Natural killer cell (primary cell): ENCODE data around the gene MAPK1. TPM values are rescaled to one million over a fixed set of nuclear protein-coding genes. Genes with fewer than 3 reads are reported as not detected.

Experiments used
- ATAC-seq, 3 donors: fragments of 150-1000 bp in 2 of 3; fragments of 200-7000 bp in 1 of 3; cut with Tn5 transposase; 1 replicate in 1 of 3; 2 replicates in 2 of 3; pipeline ENCODE4 v1.10.0; 2021; ENCODE audit warnings: mild to moderate bottlenecking in 2 of 3, moderate library complexity in 2 of 3
- DNase-seq, 2 donors: peaks; one replicate each; pipeline versions ENCODE4 v3.0.0 to v3.0.0-alpha.2; 2013 to 2021; ENCODE audit warnings: mixed read lengths in 1 of 2
- H3K27ac ChIP-seq: one replicate; pipeline ENCODE4 v1.5.1; 2013; ENCODE audit warnings: mild to moderate bottlenecking, low read length
- H3K27me3 ChIP-seq: one replicate; pipeline ENCODE4 v1.6.1; 2013; ENCODE audit warnings: low read length; ENCODE audit not compliant: control insufficient read depth, insufficient read depth
- H3K36me3 ChIP-seq: one replicate; pipeline ENCODE4 v1.6.1; 2013; ENCODE audit warnings: low read length; ENCODE audit not compliant: control insufficient read depth, insufficient read depth
- H3K4me1 ChIP-seq: one replicate; pipeline ENCODE4 v1.6.1; 2013; ENCODE audit warnings: low read length; ENCODE audit not compliant: control insufficient read depth, insufficient read depth
- H3K4me3 ChIP-seq: one replicate; pipeline ENCODE4 v1.5.1; 2013; ENCODE audit warnings: low read length
- H3K9me3 ChIP-seq: one replicate; pipeline ENCODE4 v1.6.1; 2013; ENCODE audit warnings: low read length; ENCODE audit not compliant: control insufficient read depth, insufficient read depth
- H3K27ac Mint-ChIP-seq, 2 donors: one replicate each; pipeline ENCODE4 v1.8.0; 2022; ENCODE audit warnings: mild to moderate bottlenecking in 2 of 2, mixed read lengths in 2 of 2, moderate library complexity in 1 of 2
- H3K27me3 Mint-ChIP-seq, 2 donors: one replicate each; pipeline ENCODE4 v1.8.0; 2022; ENCODE audit warnings: low read depth in 2 of 2, mixed read lengths in 2 of 2
- H3K36me3 Mint-ChIP-seq: one replicate; pipeline ENCODE4 v1.8.0; 2022; ENCODE audit warnings: mixed read lengths
- H3K4me1 Mint-ChIP-seq, 2 donors: one replicate each; pipeline ENCODE4 v1.8.0; 2022; ENCODE audit warnings: mixed read lengths in 2 of 2
- H3K4me3 Mint-ChIP-seq: one replicate; pipeline ENCODE4 v1.8.0; 2022; ENCODE audit warnings: mild to moderate bottlenecking, moderate library complexity, mixed read lengths
- H3K9me3 Mint-ChIP-seq, 2 donors: one replicate each; pipeline ENCODE4 v1.8.0; 2022; ENCODE audit warnings: mixed read lengths in 2 of 2
- CTCF ChIP-seq: fragments of 200-600 bp; IDR thresholded peaks from one replicate; pipeline ENCODE4 v1.8.0; 2022; ENCODE audit warnings: antibody characterized with exemption
- WGBS: methylation state at CpG from one replicate; pipeline ENCODE4 v1.1.7; 2013; ENCODE audit warnings: missing lambda C conversion rate; ENCODE audit not compliant: insufficient coverage; 5-methylcytosine and 5-hydroxymethylcytosine counted together
- intact Hi-C: fragments of 100-400 bp; cut with micrococcal nuclease; formaldehyde crosslinking; loops from one replicate; pipeline ENCODE4 v1.14.2; 2022
- total RNA-seq, 4 donors: library from RNA; stranded (reverse); fragments of 120-200 nt in 1 of 4; gene quantifications; one replicate each; pipeline versions ENCODE4 v1.2.3 to v1.2.4, GENCODE V29; 2013 to 2022

The MAPK1 gene
- total RNA-seq, 3 donors from 2014 or later (not counting 1 experiment from before 2014, with no cell fraction given) = 189 to 246 (median 214) TPM

GRCh38 chr22:21832291-21833290, 34.9 kb downstream of the MAPK1 start:
- Mint-ChIP-seq H3K27me3 (no peaks in the 10 kb centered on the region), H3K4me1 (peaks cover 80 to 83% of the 10 kb centered on the region in 2 donors), H3K9me3 (no peaks in the 10 kb centered on the region), H3K4me3 (peak overlapping the region; percentile 77), H3K36me3 (no peaks in the 10 kb centered on the region), H3K27ac (peak overlapping the region; percentile 60 to 80)
- Histone ChIP-seq H3K27me3 (no peaks in the 10 kb centered on the region), H3K9me3 (no peaks in the 10 kb centered on the region), H3K4me1 (peaks cover 31% of the 10 kb centered on the region), H3K27ac (peak overlapping the region; percentile 26), H3K4me3 (no peak overlapping the region), H3K36me3 (no peaks in the 10 kb centered on the region)
- DNase-seq = peak; percentile 39 to 42
- WGBS = 34% methylated on average over 5 of the region's 8 CpGs
- TF ChIP-seq CTCF = no peak
- intact Hi-C loops = loop anchor here (2.0 to 5.0 kb wide), 3 partner anchors 14 to 60 kb away; partner anchors contain the start of gene MAPK1
- ATAC-seq = peak; percentile 86 to 93 (median 88)

GRCh38 chr22:21829523-21829922, 37.9 kb downstream of the MAPK1 start:
- TF ChIP-seq CTCF = no peak
- ATAC-seq (no peak), DNase-seq (no peak)
- WGBS = no CpG with 5 or more reads among the region's 3 CpGs
- intact Hi-C loops = no loop called here
- no peak overlapping the region for H3K4me3 Mint-ChIP-seq
- Histone ChIP-seq H3K4me3 (no peak overlapping the region), H3K9me3 (no peaks in the 10 kb centered on the region), H3K36me3 (no peaks in the 10 kb centered on the region), H3K27ac (no peak overlapping the region), H3K27me3 (no peaks in the 10 kb centered on the region), H3K4me1 (peaks cover 29% of the 10 kb centered on the region)
- no peaks in the 10 kb centered on the region for H3K36me3 Mint-ChIP-seq
- no peaks in the 10 kb centered on the region for H3K27me3 Mint-ChIP-seq
- peak overlapping the region; percentile 48 to 60 for H3K27ac Mint-ChIP-seq
- peaks cover 73 to 77% of the 10 kb centered on the region in 2 donors for H3K4me1 Mint-ChIP-seq
- H3K9me3 Mint-ChIP-seq = no peaks in the 10 kb centered on the region

- H3K27me3 ChIP-seq = no peaks in the 10 kb centered on the region
- Mint-ChIP-seq H3K36me3 (no peaks in the 10 kb centered on the region), H3K4me1 (peaks cover 81 to 85% of the 10 kb centered on the region in 2 donors), H3K27me3 (no peaks in the 10 kb centered on the region), H3K27ac (peak overlapping the region; percentile 48 to 60), H3K9me3 (no peaks in the 10 kb centered on the region), H3K4me3 (no peak overlapping the region)
- 96% methylated on average over 4 of the region's 4 CpGs for WGBS
- no peaks in the 10 kb centered on the region for H3K9me3 ChIP-seq
- ATAC-seq (no peak), DNase-seq (no peak)
- H3K36me3 ChIP-seq = no peaks in the 10 kb centered on the region
- H3K4me1 ChIP-seq = peaks cover 32% of the 10 kb centered on the region
- no peak overlapping the region for H3K4me3 ChIP-seq
- no peak for TF ChIP-seq CTCF
- H3K27ac ChIP-seq = no peak overlapping the region
- intact Hi-C loops = no loop called here
Observed at GRCh38 chr22:21828268-21828638, 39.2 kb downstream of the MAPK1 start.
